ENCODE data around the gene TBCC. TPM values are rescaled to one million over a fixed set of nuclear protein-coding genes. Genes with fewer than 3 reads are reported as not detected.

Gene TBCC
- total and polyA plus RNA-seq, 2 of the 13 experiments (the other 11 are each of a cell fraction or from before 2014, with no cell fraction given): 14.8 to 36.1 TPM

DNA sequence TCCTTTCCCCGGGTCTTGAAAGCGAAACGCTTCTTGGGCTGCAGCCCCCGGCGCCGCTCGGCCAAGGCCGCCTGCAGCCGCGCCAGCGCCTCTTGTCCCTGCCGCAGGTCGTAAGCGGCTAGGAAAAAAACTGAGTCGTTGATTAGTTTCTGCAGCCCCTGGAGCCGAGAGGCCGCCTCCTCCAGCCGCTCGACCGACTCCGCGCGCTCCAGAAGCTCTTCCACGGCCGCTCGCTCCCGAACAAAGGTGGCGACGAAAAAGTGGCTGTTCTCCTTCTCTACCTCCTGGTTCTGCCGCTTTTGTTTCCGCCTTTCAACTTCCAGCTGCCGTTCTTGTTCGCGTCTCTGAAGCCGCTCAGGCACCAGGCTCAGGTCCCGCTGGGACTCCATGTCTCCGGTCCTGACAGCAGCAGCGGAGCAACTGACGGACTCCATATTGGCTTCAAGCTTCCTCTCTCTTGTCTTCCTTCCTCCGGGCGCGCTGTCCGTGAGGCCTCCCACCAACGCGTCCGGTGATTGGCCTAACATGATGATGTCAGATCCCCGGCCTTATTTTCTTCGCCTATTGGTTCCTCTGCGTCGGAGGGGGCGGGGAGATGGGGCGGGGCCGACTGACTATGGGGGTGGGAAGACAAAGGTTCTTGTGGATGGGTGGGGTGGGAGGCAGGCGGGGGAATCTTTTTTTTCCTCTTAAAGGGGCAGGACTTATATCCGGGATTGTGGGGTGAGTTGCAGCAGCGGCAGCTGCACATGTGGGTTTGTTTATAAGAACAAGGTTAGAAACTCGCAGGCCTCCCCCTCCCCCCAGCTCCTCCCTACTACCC, at the start of gene TBCC (continued):
- TF ChIP-seq, protein P1, sequence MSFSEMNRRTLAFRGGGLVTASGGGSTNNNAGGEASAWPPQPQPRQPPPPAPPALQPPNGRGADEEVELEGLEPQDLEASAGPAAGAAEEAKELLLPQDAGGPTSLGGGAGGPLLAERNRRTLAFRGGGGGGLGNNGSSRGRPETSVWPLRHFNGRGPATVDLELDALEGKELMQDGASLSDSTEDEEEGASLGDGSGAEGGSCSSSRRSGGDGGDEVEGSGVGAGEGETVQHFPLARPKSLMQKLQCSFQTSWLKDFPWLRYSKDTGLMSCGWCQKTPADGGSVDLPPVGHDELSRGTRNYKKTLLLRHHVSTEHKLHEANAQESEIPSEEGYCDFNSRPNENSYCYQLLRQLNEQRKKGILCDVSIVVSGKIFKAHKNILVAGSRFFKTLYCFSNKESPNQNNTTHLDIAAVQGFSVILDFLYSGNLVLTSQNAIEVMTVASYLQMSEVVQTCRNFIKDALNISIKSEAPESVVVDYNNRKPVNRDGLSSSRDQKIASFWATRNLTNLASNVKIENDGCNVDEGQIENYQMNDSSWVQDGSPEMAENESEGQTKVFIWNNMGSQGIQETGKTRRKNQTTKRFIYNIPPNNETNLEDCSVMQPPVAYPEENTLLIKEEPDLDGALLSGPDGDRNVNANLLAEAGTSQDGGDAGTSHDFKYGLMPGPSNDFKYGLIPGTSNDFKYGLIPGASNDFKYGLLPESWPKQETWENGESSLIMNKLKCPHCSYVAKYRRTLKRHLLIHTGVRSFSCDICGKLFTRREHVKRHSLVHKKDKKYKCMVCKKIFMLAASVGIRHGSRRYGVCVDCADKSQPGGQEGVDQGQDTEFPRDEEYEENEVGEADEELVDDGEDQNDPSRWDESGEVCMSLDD (CRISPR knock-in tag; IDR thresholded peaks at IDR 0.05; ENCODE audit: borderline replicate concordance): peak; percentile 64; the same call in 1 of the 2 replicates
- TF ChIP-seq PRPF4 (IDR thresholded peaks at IDR 0.05; ENCODE audit: low read depth, low read length, poor library complexity, severe bottlenecking): no peak
- TF ChIP-seq RAD21 (CRISPR knock-in tag; IDR thresholded peaks at IDR 0.05): 0 out of 2 replicates have a peak, but pooled peaks have one; percentile 21
- TF ChIP-seq UBTF (CRISPR knock-in tag; IDR thresholded peaks at IDR 0.05): peak; percentile 67; the same call in 1 of the 2 replicates
- TF ChIP-seq FOSL2 (CRISPR knock-in tag; IDR thresholded peaks at IDR 0.05): peak; percentile 51
- TF ChIP-seq, protein P2, sequence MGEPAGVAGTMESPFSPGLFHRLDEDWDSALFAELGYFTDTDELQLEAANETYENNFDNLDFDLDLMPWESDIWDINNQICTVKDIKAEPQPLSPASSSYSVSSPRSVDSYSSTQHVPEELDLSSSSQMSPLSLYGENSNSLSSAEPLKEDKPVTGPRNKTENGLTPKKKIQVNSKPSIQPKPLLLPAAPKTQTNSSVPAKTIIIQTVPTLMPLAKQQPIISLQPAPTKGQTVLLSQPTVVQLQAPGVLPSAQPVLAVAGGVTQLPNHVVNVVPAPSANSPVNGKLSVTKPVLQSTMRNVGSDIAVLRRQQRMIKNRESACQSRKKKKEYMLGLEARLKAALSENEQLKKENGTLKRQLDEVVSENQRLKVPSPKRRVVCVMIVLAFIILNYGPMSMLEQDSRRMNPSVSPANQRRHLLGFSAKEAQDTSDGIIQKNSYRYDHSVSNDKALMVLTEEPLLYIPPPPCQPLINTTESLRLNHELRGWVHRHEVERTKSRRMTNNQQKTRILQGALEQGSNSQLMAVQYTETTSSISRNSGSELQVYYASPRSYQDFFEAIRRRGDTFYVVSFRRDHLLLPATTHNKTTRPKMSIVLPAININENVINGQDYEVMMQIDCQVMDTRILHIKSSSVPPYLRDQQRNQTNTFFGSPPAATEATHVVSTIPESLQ (CRISPR knock-in tag; conservative IDR thresholded peaks at IDR 0.05): 0 out of 2 replicates have a peak, but pooled peaks have one; percentile 38
- TF ChIP-seq DRAP1 (CRISPR knock-in tag; IDR thresholded peaks at IDR 0.05): peak; percentile 97
- no peak for TF ChIP-seq RERE (CRISPR knock-in tag; IDR thresholded peaks at IDR 0.05; ENCODE audit: low read depth)
- 0 out of 2 replicates have a peak, but pooled peaks have one; percentile 40 for TF ChIP-seq ZNF205 (CRISPR knock-in tag; IDR thresholded peaks at IDR 0.05)
- no peak for TF ChIP-seq NONO (IDR thresholded peaks at IDR 0.05)
- TF ChIP-seq NONO (CRISPR knock-in tag; conservative IDR thresholded peaks at IDR 0.05): peak; percentile 63; the same call in 1 of the 2 replicates
- TF ChIP-seq KLF11 (CRISPR knock-in tag; IDR thresholded peaks at IDR 0.05): peak; percentile 54; the same call in 1 of the 2 replicates
- peak; percentile 63; the same call in 1 of the 2 replicates for TF ChIP-seq MEIS1 (CRISPR knock-in tag; IDR thresholded peaks at IDR 0.05; ENCODE audit: borderline replicate concordance)
